HG02973 (cell line): Measurements from ENCODE around the gene IQGAP2.
"Not testable (repeated sequence)": the region's sequence is repeated elsewhere in the genome, so short reads cannot be mapped to it uniquely, and the experiment has no call there.

Experiments
- ATAC-seq: cut with Tn5 transposase; IDR thresholded peaks from one replicate; pipeline ENCODE4 v1.9.1; 2021; ENCODE audit warnings: moderate library complexity; ENCODE audit not compliant: unreplicated experiment

Gene IQGAP2, protein sequence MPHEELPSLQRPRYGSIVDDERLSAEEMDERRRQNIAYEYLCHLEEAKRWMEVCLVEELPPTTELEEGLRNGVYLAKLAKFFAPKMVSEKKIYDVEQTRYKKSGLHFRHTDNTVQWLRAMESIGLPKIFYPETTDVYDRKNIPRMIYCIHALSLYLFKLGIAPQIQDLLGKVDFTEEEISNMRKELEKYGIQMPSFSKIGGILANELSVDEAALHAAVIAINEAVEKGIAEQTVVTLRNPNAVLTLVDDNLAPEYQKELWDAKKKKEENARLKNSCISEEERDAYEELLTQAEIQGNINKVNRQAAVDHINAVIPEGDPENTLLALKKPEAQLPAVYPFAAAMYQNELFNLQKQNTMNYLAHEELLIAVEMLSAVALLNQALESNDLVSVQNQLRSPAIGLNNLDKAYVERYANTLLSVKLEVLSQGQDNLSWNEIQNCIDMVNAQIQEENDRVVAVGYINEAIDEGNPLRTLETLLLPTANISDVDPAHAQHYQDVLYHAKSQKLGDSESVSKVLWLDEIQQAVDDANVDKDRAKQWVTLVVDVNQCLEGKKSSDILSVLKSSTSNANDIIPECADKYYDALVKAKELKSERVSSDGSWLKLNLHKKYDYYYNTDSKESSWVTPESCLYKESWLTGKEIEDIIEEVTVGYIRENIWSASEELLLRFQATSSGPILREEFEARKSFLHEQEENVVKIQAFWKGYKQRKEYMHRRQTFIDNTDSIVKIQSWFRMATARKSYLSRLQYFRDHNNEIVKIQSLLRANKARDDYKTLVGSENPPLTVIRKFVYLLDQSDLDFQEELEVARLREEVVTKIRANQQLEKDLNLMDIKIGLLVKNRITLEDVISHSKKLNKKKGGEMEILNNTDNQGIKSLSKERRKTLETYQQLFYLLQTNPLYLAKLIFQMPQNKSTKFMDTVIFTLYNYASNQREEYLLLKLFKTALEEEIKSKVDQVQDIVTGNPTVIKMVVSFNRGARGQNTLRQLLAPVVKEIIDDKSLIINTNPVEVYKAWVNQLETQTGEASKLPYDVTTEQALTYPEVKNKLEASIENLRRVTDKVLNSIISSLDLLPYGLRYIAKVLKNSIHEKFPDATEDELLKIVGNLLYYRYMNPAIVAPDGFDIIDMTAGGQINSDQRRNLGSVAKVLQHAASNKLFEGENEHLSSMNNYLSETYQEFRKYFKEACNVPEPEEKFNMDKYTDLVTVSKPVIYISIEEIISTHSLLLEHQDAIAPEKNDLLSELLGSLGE (N-terminal part only)

DNA sequence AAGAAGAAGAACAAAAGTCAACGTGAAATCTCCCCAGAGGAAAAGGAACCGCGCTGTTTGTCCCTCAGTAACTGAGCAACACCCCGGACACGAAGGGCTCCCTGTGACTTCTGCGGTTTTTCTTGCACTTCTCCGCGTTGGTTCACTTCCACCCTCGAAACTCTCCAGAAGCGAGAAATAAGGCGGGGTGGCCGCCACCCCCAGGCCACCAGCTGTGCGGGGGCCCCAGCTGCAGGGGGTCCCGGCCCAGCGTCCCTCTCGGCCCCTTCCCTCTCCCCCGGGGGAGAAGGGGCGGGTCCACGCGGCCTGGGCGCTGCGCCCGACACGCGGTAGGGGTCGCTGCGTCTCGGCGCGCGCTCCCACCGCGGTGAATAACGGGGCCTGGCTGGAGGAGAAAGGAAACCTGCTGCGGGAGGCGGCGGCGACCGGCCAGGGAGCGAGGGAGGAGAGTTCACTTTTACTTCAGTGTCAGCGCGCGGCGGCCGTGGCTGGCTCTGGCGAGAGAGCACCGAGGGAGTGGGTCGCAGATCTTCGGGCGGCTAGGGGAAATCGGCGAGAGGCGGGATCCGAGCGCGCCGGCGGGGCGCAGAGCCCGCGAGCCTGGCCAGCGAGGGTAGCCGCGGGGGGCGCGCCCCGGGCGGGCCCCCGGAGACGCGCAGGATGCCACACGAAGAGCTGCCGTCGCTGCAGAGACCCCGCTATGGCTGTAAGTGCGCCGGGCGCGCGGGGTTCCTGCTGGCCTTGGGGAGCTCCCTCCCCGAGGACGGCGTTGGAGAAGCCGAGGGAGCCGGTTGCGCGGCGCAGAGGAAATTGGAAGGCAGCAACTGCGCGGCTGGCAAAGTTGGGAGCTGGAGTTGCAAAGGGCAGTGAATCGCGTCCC is at the start of gene IQGAP2:
Gene IQGAP2 (plus strand): TSS at position 400 of the 880 bp plus-strand sequence. CDS start 261 bp downstream, at position 661.
- ATAC-seq: peak; percentile 53

DNA sequence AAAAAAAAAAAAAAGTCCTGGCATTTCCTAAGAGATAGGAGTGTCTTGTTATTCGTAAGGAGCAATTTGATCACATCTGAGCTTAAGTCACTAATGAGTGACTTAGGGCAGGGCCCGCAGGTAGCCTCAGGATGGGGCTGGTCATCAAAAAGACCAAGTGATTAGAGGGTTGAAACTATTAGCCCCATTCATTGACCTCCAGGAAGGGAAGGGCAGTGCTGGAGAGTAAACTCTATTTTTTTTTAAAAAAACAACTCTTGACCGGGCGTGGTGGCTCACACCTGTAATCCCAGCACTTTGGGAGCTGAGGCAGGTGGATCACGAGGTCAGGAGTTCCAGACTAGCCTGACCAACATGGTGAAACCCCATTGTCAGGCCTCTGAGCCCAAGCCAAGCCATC is 46.2 kb upstream of the IQGAP2 start:
- ATAC-seq: no peak

DNA sequence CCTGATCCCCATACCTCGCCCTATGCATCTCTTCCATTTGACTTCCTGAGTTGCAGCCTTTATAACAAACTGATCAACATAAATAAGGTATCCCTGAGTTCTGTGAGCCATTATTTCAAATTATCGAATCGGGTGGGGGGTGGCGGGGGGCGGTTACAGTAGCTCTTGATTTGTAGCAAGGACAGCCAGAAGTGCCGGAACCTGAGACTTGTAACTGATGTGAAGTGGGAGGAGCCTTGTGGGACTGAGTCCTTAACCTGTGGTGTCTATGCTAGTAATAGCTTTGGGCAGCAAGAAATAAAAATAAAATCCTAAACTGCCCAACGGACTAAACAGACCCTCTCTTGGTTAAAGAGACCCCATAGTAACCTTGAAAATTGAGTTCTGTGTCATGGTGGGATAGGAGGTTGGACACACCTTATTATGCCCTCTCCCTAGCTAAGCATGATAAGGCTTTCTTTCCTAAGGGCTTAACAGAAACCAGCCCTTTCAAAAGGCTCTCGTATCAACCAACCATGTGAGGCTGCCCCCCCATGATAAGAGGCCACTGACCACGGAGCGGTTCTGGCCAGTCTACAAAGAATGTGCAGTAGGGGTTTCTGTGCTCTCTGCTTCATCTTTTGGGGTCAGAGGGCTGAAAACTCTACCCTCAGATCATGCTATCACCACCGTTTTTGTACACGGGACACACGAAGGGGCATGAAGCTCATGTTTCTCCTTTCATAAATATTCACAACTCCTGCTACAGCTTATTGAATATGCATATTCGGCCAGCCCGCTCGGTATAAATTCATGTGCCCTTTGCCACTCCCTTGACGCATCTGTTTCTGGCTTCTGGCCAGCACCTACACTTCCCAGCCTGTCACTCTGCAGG is 39.5 kb upstream of the IQGAP2 start:
- ATAC-seq: no peak

DNA sequence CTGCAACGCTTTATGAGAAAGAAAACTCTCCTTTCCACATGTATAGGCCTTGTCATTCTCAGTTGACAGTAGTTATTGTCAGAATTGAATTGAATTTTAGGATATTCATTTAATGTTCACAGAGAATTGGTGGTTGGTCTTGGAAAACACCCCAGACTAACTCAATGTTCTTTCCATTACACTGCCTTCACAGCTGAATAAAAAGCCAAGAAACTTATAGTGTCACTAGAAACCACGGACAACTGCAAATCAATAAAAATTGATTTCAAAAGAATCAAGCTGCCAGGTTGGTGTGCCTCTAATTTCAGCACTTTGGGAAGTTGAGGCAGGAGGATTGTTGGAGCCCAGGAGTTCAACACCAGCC is 38.9 kb upstream of the IQGAP2 start:
- no peak for ATAC-seq

DNA sequence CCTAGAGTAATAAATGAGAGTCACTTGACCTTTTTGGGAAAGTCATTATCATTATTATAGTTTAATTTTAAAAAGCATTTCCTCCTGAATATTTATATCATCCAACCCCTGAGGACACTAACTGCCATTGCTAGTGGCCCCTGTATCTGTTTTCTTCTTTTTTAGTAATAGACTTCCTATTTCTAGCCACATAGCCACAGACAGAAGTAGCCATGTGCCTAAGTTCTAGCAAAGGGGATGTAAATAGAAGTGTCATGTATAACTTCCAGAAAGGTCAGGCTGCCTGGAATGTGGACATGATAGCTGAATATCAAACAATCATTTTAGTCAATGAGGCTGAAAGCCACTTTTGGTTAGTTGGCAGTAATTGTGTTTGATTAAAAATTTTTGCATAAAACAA is 37.5 kb upstream of the IQGAP2 start:
- no peak for ATAC-seq

DNA sequence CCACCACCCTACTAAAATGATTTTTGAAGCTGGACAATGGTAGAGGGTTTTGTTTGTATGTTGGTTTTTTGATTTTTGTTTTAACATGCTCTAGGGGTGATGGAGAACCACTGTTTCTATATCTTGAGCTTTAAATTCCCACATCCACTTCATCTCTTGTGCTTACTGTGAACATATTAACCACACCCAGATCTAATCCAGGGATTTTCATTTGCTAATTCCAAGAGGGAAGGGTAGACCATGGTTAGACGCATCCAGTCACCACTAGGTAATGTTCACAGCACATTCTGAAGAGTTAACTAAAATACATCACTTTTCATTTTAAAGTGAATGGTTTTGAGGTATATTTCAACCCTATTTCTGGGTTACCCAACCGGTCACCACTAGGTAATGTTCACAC is 36.5 kb upstream of the IQGAP2 start:
- ATAC-seq: no peak

DNA sequence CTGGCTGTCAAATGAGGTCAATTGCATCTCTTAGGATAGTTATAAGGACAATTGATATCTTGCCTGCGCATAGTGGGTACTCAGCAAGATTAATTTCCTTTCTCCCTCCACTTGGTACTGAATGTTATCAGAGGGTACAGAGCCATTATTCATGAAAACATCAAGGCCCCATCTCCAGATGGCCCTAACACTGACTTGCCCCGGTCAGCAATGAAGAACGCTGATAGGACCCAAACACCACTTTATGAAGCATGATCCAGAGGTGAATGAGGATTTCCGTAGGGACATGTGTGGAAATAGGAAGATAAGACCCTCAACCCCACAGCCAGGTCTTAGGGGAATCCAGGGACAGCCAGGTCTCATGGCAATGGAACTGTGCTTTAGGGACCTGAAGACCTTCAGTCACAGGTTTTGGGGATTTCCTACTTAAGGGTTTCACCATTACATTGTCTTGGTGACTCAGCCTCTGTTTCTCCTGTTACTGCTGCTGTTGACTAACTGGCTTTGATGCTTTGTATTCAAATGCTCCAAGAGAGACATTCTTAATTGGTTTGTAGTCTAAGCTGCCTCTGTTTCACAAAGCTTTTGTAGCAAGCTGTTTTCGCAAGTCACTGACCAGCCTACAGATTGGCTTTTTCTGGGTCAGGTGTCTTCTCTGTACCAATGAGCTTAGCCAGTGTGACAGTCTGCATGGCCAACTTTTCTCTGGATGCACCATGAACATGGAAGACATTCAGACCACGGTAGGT is 35.3 kb upstream of the IQGAP2 start:
- no peak for ATAC-seq

DNA sequence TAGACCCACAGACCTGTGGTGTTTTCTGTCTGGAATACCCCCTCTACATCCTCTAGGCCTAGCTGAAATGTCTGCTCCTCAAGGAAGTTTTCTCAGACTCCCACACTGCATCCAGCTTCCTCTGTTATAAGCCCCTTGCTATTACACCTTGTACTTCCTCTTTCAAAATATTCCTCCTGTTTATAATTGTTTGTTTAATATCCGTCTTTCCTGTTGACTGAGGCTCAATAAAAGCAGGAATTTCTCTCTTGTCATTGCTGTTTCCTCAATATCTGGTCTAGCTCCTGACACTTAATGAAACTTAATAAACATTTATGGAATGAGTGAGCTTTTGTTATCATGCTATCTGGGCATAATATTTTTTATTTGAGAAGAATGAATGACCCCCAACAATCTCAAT is 34.1 kb upstream of the IQGAP2 start:
- ATAC-seq: no peak

DNA sequence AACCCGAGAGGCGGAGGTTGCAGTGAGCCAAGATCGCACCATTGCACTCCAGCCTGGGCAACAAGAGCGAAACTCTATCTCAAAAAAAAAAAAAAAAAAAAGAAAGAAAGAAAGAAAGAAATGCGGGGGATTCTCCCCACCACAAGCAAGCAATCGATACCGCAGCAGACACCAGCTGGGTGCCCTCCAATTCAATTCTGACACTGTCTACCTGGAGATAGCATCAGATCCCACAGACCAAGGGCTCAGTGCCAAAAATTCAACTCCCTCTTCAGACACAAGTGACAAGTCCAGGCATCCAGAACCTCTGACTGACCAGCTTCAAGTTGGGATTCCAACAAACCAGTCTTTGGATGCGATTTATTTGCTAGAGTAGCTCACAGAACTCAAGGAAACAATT is 33.4 kb upstream of the IQGAP2 start:
- ATAC-seq: not testable (repeated sequence)

DNA sequence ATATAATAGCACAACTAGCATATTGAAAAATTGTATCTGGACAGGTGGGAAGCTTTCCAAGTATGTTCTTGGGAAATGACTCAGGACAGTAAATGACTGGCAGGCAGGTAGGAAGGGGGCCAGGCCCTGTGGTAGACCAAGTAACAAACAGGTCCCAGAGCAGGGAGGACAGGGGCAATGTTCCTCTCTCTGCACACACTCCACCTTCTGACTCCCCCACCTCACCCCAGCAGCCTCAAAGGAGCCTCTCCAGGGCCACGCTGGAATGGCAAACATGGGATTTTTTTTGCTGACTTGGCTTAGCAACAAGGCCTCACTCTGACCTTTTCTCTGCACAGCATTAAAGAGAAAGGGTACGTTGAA is 31.1 kb upstream of the IQGAP2 start:
- no peak for ATAC-seq

DNA sequence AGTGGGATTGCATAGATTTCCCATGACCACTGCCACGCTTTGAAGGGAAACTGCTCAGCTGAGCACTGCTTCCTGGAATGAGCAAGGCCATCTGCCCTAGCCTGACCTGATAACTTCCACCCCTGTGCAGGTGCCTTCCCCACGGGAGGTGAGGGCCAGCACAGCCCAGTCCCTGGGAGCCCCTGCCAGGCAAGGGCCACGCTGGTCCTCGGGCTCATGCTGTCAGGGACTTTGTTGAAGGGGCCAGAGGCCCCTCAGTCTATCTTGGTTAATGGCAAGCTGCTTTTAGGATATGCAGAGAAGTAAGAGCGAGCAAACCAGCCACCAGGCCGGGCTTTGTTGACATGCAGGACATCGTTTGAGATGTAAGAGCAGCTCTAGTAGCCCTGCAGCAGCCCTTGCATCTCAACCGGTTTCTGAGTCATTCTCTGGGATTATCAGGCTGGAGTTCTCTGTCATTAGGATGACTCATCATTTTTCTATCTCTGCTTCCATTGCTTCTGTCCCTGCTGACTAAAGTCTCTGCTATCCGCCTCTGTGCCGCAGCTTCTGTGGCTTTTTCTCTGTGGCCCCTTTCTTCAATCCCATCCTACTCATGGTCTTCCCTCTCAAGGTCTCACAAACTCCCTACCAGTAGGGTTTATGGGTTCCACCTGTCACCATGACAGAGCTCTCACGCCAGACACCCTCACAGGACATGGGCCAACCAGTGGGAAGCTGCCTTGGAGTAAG is 30.6 kb upstream of the IQGAP2 start:
- no peak for ATAC-seq

DNA sequence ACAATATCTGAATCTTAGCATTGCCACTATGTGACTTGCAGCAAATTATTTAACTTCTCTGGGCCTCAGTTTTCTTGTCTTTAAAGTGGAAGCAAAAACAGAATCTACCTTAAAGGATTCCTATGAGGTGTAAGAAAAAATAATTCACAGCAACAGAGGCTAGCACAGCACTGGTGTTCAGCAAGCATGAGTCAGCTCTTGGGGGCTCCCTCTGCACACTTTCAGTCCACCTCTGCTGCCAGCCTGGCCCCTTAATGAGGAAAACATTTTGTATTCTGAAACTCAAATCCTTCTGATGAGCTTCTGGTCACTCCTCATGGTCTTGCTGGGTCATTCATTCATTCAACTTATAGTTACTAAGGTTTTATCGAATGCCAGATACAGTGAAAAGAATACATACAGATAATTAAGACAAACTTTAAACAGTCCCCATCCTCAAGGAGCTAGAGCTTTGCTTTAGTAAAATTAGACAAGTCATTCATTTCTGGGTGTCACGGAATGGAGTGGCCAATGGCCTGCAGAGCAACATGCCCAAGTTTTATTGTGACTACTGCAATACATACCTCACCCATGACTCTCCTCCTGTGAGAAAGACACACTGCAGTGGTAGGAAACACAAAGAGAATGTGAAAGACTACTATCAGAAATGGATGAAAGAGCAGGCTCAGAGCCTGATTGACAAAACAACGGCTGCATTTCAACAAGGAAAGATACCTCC is 26.8 kb upstream of the IQGAP2 start:
- no peak for ATAC-seq

DNA sequence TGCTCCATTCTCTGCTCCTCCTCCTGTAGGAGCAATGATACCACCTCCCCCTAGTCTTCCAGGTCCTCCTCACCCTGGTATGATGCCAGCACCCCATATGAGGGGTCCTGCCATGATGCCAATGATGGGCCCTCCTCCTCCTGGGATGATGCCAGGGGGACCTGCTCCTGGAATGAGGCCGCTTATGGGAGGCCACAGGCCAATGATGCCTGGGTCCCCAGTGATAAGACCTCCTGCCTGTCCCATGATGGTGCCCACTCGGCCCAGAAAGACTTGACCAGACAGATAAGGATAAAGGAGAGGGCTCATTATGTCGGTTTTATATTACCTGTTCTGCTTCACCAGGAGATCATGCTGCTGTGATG is 26.2 kb upstream of the IQGAP2 start:
- no peak for ATAC-seq

DNA sequence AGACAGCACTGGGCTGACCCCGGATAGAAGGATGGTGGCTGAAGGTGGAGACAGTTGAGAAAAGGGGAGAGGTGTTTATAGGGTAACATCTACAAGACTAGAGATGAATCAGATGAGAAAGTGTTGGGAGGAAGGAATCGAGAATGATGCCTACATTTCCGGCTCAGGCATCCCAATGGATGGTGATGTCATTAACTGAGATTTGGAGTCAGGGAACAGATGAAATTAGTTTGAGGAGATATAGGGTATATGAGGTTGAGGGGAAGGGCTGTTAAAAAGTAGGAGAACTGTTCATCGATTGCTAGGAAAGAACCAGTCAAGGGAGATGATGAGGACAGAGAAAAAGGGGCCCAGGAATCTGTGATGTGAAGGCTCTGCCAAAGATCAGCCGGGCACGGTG is 24.7 kb upstream of the IQGAP2 start:
- ATAC-seq: no peak

DNA sequence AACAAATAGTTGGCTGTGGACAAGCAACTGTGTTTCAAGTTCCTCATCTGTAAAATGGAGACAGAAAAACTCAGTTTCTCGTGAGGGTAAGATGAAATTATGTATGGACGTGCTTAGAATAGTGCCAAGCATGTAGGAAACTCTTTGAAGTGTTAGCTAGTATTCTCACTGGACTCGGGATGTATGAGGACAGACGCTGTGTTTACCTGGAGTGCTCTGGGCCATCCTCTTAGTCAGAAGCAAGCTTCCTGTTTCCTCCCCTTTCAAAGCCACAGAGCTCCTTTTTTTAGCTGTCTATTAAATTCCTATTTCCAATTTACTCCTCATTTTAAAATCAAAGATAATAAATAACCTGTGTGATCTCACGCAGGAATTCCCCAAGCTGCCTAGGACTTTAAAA is 23.8 kb upstream of the IQGAP2 start:
- ATAC-seq: no peak

DNA sequence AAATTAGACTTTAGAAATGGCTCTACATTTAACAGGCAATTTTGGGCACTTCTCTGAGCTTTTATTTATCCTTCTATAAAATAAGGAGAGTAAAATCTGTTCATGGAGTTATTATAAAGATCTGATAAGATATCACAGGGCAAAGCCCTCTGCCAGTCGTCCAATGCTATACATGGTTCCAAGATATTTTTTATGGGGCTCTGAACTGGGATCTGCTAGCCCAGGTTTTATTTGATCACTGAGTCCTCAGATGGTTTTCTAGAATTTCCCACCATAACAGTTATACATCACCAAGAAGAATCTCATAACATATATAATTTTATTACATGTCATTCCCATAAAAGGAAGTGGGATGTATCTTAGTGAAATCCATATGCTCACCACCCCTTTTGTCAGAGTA is 23.2 kb upstream of the IQGAP2 start:
- ATAC-seq: no peak

DNA sequence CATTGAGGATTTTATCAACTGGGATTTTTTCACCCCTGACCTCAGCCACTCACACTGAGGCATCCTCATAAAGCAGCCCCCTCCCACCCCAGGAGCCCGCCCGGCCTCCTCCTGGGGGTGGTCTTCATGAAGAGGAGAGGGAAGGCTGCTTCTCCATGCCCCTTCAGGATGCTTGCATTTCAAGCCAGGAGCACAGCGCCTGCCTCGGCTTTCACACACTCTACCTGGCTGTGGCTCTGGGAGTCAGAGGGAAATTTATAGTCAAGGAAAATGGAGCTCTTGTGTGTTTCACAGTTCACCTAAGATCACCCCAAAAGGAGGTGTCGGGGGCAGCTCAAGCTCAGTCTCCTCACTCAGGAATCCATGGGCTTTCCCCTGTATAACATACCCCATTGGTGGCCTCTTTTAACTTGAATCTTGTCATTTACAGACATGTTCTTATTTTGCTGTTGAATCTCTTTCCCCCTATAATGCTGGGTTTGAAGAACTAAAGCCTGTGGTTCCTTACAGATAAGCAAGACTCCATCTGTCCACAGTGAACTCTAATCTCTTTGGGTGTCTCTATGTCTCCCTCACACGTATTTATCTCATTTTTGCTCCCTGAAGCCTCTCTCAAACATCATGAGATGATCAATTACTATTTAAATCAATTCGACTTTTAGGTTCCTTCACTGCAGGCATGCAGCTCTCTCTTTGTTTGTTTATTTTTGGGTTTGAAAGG is 22.6 kb upstream of the IQGAP2 start:
- no peak for ATAC-seq
